CD14-positive monocyte (primary cell): ENCODE results near the gene TNFRSF11A. TPM values are rescaled to one million over a fixed set of nuclear protein-coding genes. Genes with fewer than 3 reads are reported as not detected.

Source experiments
- DNase-seq, 3 donors: peaks; one replicate each; pipeline ENCODE4 v3.0.0-alpha.2; 2011 to 2022
- H2AFZ ChIP-seq: 2 replicates; pipeline ENCODE4 v1.6.0; 2012; ENCODE audit warnings: mild to moderate bottlenecking, low read depth, low read length, inconsistent platforms; ENCODE audit not compliant: insufficient read depth, poor library complexity, severe bottlenecking
- H3K27ac ChIP-seq, 2 donors: 1 replicate in 1 of 2; 2 replicates in 1 of 2; pipeline ENCODE4 v1.5.1; 2012 to 2013; ENCODE audit warnings: low read length in 2 of 2, control low read depth in 1 of 2, inconsistent platforms in 1 of 2, low read depth in 1 of 2, mild to moderate bottlenecking in 1 of 2
- H3K27me3 ChIP-seq, 2 donors: one replicate each; pipeline versions ENCODE4 v1.6.0 to v1.6.1; 2011 to 2013; ENCODE audit warnings: low read length in 2 of 2; ENCODE audit not compliant: control insufficient read depth in 2 of 2, insufficient read depth in 2 of 2
- H3K36me3 ChIP-seq, 2 donors: replicated peaks in 1 of 2; 1 replicate in 1 of 2; 2 replicates in 1 of 2; pipeline versions ENCODE4 v1.5.1 to v1.6.1; 2012 to 2013; ENCODE audit warnings: low read length in 2 of 2, control low read depth in 1 of 2, inconsistent platforms in 1 of 2, mild to moderate bottlenecking in 1 of 2; ENCODE audit not compliant: insufficient read depth in 2 of 2, control insufficient read depth in 1 of 2
- H3K4me1 ChIP-seq, 2 donors: 1 replicate in 1 of 2; 2 replicates in 1 of 2; pipeline versions ENCODE4 v1.5.1 to v1.6.1; 2012 to 2013; ENCODE audit warnings: low read length in 2 of 2, control low read depth in 1 of 2, inconsistent platforms in 1 of 2, mild to moderate bottlenecking in 1 of 2, moderate library complexity in 1 of 2; ENCODE audit not compliant: insufficient read depth in 2 of 2, control insufficient read depth in 1 of 2
- H3K4me2 ChIP-seq: replicated peaks from 2 replicates; pipeline ENCODE3; 2012; ENCODE audit warnings: low read length, moderate library complexity, mild to moderate bottlenecking; ENCODE audit not compliant: poor library complexity, severe bottlenecking; ENCODE audit errors: extremely low read depth
- H3K4me3 ChIP-seq, 3 experiments: fragments of 200-600 bp in 1 of 3; sonication (generic) in 1 of 3; replicated peaks in 1 of 3; 1 replicate in 2 of 3; 2 replicates in 1 of 3; pipeline ENCODE4 v1.5.1; 2011 to 2013; ENCODE audit warnings: low read length in 3 of 3, mild to moderate bottlenecking in 3 of 3, control low read depth in 2 of 3, low read depth in 2 of 3, inconsistent platforms in 1 of 3, moderate library complexity in 1 of 3
- H3K79me2 ChIP-seq: 2 replicates; pipeline ENCODE4 v1.6.0; 2012; ENCODE audit warnings: mild to moderate bottlenecking, control low read depth, inconsistent platforms, low read length, moderate library complexity; ENCODE audit not compliant: insufficient read depth
- H3K9ac ChIP-seq: 2 replicates; pipeline ENCODE4 v1.6.0; 2017; ENCODE audit warnings: low read length, mild to moderate bottlenecking; ENCODE audit not compliant: insufficient read depth, poor library complexity, severe bottlenecking
- H3K9me3 ChIP-seq, 2 donors: replicated peaks in 1 of 2; 1 replicate in 1 of 2; 2 replicates in 1 of 2; pipeline versions ENCODE4 v1.5.1 to v1.6.1; 2012 to 2013; ENCODE audit warnings: low read length in 2 of 2, control low read depth in 1 of 2; ENCODE audit not compliant: control insufficient read depth in 1 of 2, insufficient read depth in 1 of 2
- H4K20me1 ChIP-seq: 2 replicates; pipeline ENCODE4 v1.6.0; 2012; ENCODE audit warnings: mild to moderate bottlenecking, low read length, control low read depth, moderate library complexity; ENCODE audit not compliant: insufficient read depth
- H3K27ac Mint-ChIP-seq, 7 donors: one replicate each; pipeline ENCODE4 v1.8.0; 2020; ENCODE audit warnings: mild to moderate bottlenecking in 7 of 7, mixed read lengths in 7 of 7, moderate library complexity in 6 of 7, inconsistent platforms in 2 of 7
- H3K27me3 Mint-ChIP-seq, 3 donors: one replicate each; pipeline ENCODE4 v1.8.0; 2021 to 2022; ENCODE audit warnings: low read depth in 3 of 3, mild to moderate bottlenecking in 3 of 3, mixed read lengths in 3 of 3, moderate library complexity in 3 of 3, inconsistent platforms in 1 of 3
- H3K36me3 Mint-ChIP-seq, 2 donors: one replicate each; pipeline ENCODE4 v1.8.0; 2020; ENCODE audit warnings: mixed read lengths in 2 of 2, inconsistent platforms in 1 of 2, mild to moderate bottlenecking in 1 of 2
- H3K4me1 Mint-ChIP-seq: one replicate; pipeline ENCODE4 v1.8.0; 2020; ENCODE audit warnings: mild to moderate bottlenecking, mixed read lengths
- H3K4me3 Mint-ChIP-seq, 2 donors: one replicate each; pipeline ENCODE4 v1.8.0; 2020; ENCODE audit warnings: mild to moderate bottlenecking in 2 of 2, mixed read lengths in 2 of 2, moderate library complexity in 1 of 2
- H3K9me3 Mint-ChIP-seq, 7 donors: one replicate each; pipeline ENCODE4 v1.8.0; 2020 to 2022; ENCODE audit warnings: mixed read lengths in 7 of 7, mild to moderate bottlenecking in 6 of 7, moderate library complexity in 6 of 7, inconsistent platforms in 2 of 7
- WGBS: methylation state at CpG from one replicate; pipeline ENCODE4 v1.1.5; 2013; ENCODE audit warnings: missing lambda C conversion rate; ENCODE audit not compliant: insufficient coverage; 5-methylcytosine and 5-hydroxymethylcytosine counted together
- intact Hi-C, 2 donors: fragments of 100-400 bp; cut with micrococcal nuclease; formaldehyde crosslinking; loops; one replicate each; pipeline versions ENCODE4 v1.15.0 to v1.15.1; 2023
- polyA plus RNA-seq, 3 donors: library from polyadenylated mRNA; depleted of rRNA in 1 of 3; unstranded in 2 of 3; stranded (reverse) in 1 of 3; fragments of 300-500 nt in 2 of 3; fragments of >200 nt in 1 of 3; fragmentation: Illumina TruSeq in 2 of 3; gene quantifications; 1 replicate in 2 of 3; 2 replicates in 1 of 3; pipeline ENCODE4 v1.2.3, GENCODE V29; 2012 to 2021
- TF ChIP-seq, protein P1 (sequence below): fragments of 200-600 bp; IDR thresholded peaks from one replicate; pipeline ENCODE4 v1.8.0; 2022; ENCODE audit warnings: antibody characterized with exemption, mild to moderate bottlenecking

TNFRSF11A gene
- polyA plus RNA-seq, 3 donors, result 0.05 to 0.67 (median 0.24) TPM

DNA sequence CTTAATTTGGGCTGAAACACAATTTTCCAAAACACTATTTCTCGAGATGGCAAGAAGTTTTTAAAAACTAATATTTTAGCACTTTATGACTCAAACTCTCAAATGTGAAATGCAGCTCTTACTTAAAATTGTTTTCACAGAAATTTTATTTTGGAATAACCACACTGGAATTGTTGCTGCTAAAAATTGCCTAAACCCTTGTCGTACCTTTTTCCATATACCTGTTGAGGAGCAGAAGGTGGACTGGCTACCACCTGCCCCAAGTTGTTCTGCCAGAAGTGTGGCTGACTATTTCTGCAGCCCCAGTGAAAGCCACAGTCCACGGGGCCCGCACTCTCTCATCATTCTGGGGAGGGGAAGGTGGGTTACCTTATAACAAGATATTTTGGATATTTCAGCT, 23.4 kb downstream of the TNFRSF11A start:
- Mint-ChIP-seq H3K9me3 (no peaks in the 10 kb centered on the region), H3K4me1 (peaks cover 4% of the 10 kb centered on the region), H3K36me3 (peaks cover 0 to 2% of the 10 kb centered on the region in 2 donors), H3K27ac (no peak overlapping the region), H3K4me3 (no peak overlapping the region), H3K27me3 (peaks cover 4 to 12% (median 7%) of the 10 kb centered on the region in 3 donors)
- DNase-seq, result no peak
- H3K36me3 ChIP-seq, result no peaks in the 10 kb centered on the region
- no peaks in the 10 kb centered on the region for H3K27me3 ChIP-seq
- no peak overlapping the region for H3K4me2 ChIP-seq
- intact Hi-C loops, result no loop called here
- no peak overlapping the region for H3K4me3 ChIP-seq
- WGBS, result 80% methylated on average over 1 of the region's 4 CpGs
- TF ChIP-seq, protein P1, sequence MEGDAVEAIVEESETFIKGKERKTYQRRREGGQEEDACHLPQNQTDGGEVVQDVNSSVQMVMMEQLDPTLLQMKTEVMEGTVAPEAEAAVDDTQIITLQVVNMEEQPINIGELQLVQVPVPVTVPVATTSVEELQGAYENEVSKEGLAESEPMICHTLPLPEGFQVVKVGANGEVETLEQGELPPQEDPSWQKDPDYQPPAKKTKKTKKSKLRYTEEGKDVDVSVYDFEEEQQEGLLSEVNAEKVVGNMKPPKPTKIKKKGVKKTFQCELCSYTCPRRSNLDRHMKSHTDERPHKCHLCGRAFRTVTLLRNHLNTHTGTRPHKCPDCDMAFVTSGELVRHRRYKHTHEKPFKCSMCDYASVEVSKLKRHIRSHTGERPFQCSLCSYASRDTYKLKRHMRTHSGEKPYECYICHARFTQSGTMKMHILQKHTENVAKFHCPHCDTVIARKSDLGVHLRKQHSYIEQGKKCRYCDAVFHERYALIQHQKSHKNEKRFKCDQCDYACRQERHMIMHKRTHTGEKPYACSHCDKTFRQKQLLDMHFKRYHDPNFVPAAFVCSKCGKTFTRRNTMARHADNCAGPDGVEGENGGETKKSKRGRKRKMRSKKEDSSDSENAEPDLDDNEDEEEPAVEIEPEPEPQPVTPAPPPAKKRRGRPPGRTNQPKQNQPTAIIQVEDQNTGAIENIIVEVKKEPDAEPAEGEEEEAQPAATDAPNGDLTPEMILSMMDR, result no peak
- no peaks in the 10 kb centered on the region for H3K79me2 ChIP-seq
- no peaks in the 10 kb centered on the region for H3K4me1 ChIP-seq
- H2AFZ ChIP-seq, result no peak overlapping the region
- H3K9me3 ChIP-seq, result no peaks in the 10 kb centered on the region
- no peaks in the 10 kb centered on the region for H4K20me1 ChIP-seq
- H3K9ac ChIP-seq, result no peak overlapping the region
- no peak overlapping the region for H3K27ac ChIP-seq

DNA sequence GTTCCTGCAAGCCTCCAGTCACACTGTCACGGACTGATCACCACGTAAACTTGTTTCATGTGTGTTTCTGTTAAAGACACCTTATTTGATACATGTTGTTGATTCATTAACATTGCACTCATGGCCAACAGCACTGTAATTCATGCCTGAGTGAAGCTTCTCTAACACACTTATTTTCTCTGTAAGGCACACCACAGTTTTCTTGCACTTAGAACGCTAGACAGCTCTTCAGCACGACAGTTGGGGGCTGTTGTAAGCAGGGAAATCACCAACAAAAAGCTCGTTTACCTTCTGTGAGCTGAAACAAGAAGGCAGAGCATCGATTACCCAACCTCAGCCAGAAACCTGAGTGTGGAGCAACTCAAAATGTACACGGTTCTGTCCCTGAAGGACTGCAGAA, 28.1 kb downstream of the TNFRSF11A start:
- Mint-ChIP-seq H3K27me3 (peaks cover 3 to 5% (median 5%) of the 10 kb centered on the region in 3 donors), H3K36me3 (peaks cover 0 to 2% of the 10 kb centered on the region in 2 donors), H3K4me3 (no peak overlapping the region), H3K4me1 (peaks cover 6% of the 10 kb centered on the region), H3K27ac (no peak overlapping the region), H3K9me3 (peaks cover 0 to 3% (median 0%) of the 10 kb centered on the region in 7 donors)
- Histone ChIP-seq H2AFZ (no peak overlapping the region), H3K9ac (no peak overlapping the region), H4K20me1 (no peaks in the 10 kb centered on the region), H3K36me3 (no peaks in the 10 kb centered on the region), H3K9me3 (no peaks in the 10 kb centered on the region), H3K4me2 (no peak overlapping the region), H3K79me2 (no peaks in the 10 kb centered on the region), H3K4me1 (no peaks in the 10 kb centered on the region), H3K27me3 (no peaks in the 10 kb centered on the region), H3K4me3 (no peak overlapping the region), H3K27ac (no peak overlapping the region)
- TF ChIP-seq, protein P1, result no peak
- DNase-seq, result no peak
- intact Hi-C loops, result no loop called here
- WGBS, result 41% methylated on average over 5 of the region's 7 CpGs
